ENCODE measurements around the gene ARHGAP25. TPM values are rescaled to one million over a fixed set of nuclear protein-coding genes. Genes with fewer than 3 reads are reported as not detected.

The ARHGAP25 gene
- total and polyA plus RNA-seq, 2 donors (not counting 3 experiments of a cell fraction or from before 2014, with no cell fraction given): 0.50 to 2.0 TPM

- no peaks in the 10 kb centered on the region for H3K79me2 ChIP-seq (ENCODE audit: control insufficient read depth, insufficient read depth, low read length)
- peaks cover 3 to 13% of the 10 kb centered on the region in 2 experiments for H3K27me3 ChIP-seq (ENCODE audit: control insufficient read depth in 2 of 2, insufficient read depth in 2 of 2, low read length in 2 of 2)
- H3K9ac ChIP-seq (replicated peaks; ENCODE audit: extremely low read depth, insufficient read depth, low read length): no peak overlapping the region
- intact Hi-C loops (cut with micrococcal nuclease) (no loop called here), dilution Hi-C loops (cut with MboI; ENCODE audit: extremely low pct_ligation_motif_present, low sequenced_read_pairs) (no loop called here)
- BruUV-seq (replicated peaks): no TSS peak
- no peak overlapping the region for H3K27ac ChIP-seq (ENCODE audit: insufficient read depth, low read depth, low read length)
- TF ChIP-seq CTCF (IDR thresholded peaks at IDR 0.05; ENCODE audit: extremely low read depth in 1 of 2, insufficient read depth in 1 of 2, low read depth in 1 of 2, low read length in 2 of 2) (no peak), GATA2 (IDR thresholded peaks at IDR 0.05; ENCODE audit: insufficient read depth, insufficient read length, low read depth, low read length) (no peak), MYC (IDR thresholded peaks at IDR 0.05; ENCODE audit: low read depth, low read length) (no peak), EZH2 (IDR thresholded peaks at IDR 0.05; ENCODE audit: borderline replicate concordance, low read depth, low read length, severe bottlenecking) (no peak), POLR2AphosphoS5 (IDR thresholded peaks at IDR 0.05; ENCODE audit: insufficient read depth, low read depth, low read length) (no peak), POLR2A (IDR thresholded peaks at IDR 0.05; ENCODE audit: low read depth, low read length) (no peak)
- H3K9me3 ChIP-seq (replicated peaks; ENCODE audit: control insufficient read depth, insufficient read depth, low read length): no peaks in the 10 kb centered on the region
- ChIA-PET CTCF (no interaction called here), POLR2A (no interaction called here)
- H3K4me3 ChIP-seq (replicated peaks in 1 of 3; ENCODE audit: insufficient read depth in 1 of 3, low read depth in 1 of 3, low read length in 3 of 3): no peak overlapping the region
- no peaks in the 10 kb centered on the region for H3K4me1 ChIP-seq (ENCODE audit: control insufficient read depth, extremely low read depth, insufficient read depth, low read length)
- H3K9me1 ChIP-seq (replicated peaks; ENCODE audit: control insufficient read depth, extremely low read depth, insufficient read depth, low read length): no peaks in the 10 kb centered on the region
- no peaks in the 10 kb centered on the region for H3K36me3 ChIP-seq (ENCODE audit: control insufficient read depth in 2 of 2, extremely low read depth in 1 of 2, insufficient read depth in 2 of 2, low read length in 2 of 2)
- H4K20me1 ChIP-seq (replicated peaks; ENCODE audit: control insufficient read depth, extremely low read depth, insufficient read depth, low read length): no peaks in the 10 kb centered on the region
- DNase-seq (ENCODE audit: low read depth, low spot score) (no peak), FAIRE-seq (no peak)
- H2AFZ ChIP-seq (ENCODE audit: low read depth, low read length): no peak overlapping the region
- H3K4me2 ChIP-seq (ENCODE audit: insufficient read depth, low read length): no peak overlapping the region
These were observed 49.6 kb downstream of the ARHGAP25 start for GRCh38 chr2:68784188-68784587.

GRCh38 chr2:68784915-68785314 lies 50.3 kb downstream of the ARHGAP25 start:
- FAIRE-seq (no peak), DNase-seq (ENCODE audit: low read depth, low spot score) (no peak)
- POLR2A ChIA-PET: no interaction called here
- H3K9me1 ChIP-seq (replicated peaks; ENCODE audit: control insufficient read depth, extremely low read depth, insufficient read depth, low read length): no peaks in the 10 kb centered on the region
- H3K9me3 ChIP-seq (replicated peaks; ENCODE audit: control insufficient read depth, insufficient read depth, low read length): no peaks in the 10 kb centered on the region
- H4K20me1 ChIP-seq (replicated peaks; ENCODE audit: control insufficient read depth, extremely low read depth, insufficient read depth, low read length): no peaks in the 10 kb centered on the region
- peaks cover 3 to 13% of the 10 kb centered on the region in 2 experiments for H3K27me3 ChIP-seq (ENCODE audit: control insufficient read depth in 2 of 2, insufficient read depth in 2 of 2, low read length in 2 of 2)
- no peak overlapping the region for H3K4me3 ChIP-seq (replicated peaks in 1 of 3; ENCODE audit: insufficient read depth in 1 of 3, low read depth in 1 of 3, low read length in 3 of 3)
- H3K79me2 ChIP-seq (ENCODE audit: control insufficient read depth, insufficient read depth, low read length): no peaks in the 10 kb centered on the region
- no peaks in the 10 kb centered on the region for H3K4me1 ChIP-seq (ENCODE audit: control insufficient read depth, extremely low read depth, insufficient read depth, low read length)
- dilution Hi-C loops (cut with MboI; ENCODE audit: extremely low pct_ligation_motif_present, low sequenced_read_pairs): no loop called here
- CTCF ChIA-PET: interaction anchor here (1.8 kb wide), 1 partner anchor 141 kb away, joined by 4 read pairs; no protein-coding TSS in a partner anchor
- intact Hi-C loops (cut with micrococcal nuclease): no loop called here
- H2AFZ ChIP-seq (ENCODE audit: low read depth, low read length): no peak overlapping the region
- no peaks in the 10 kb centered on the region for H3K36me3 ChIP-seq (ENCODE audit: control insufficient read depth in 2 of 2, extremely low read depth in 1 of 2, insufficient read depth in 2 of 2, low read length in 2 of 2)
- no peak overlapping the region for H3K4me2 ChIP-seq (ENCODE audit: insufficient read depth, low read length)
- TF ChIP-seq CTCF (IDR thresholded peaks at IDR 0.05; ENCODE audit: extremely low read depth in 1 of 2, insufficient read depth in 1 of 2, low read depth in 1 of 2, low read length in 2 of 2) (no peak), MYC (IDR thresholded peaks at IDR 0.05; ENCODE audit: low read depth, low read length) (no peak), GATA2 (IDR thresholded peaks at IDR 0.05; ENCODE audit: insufficient read depth, insufficient read length, low read depth, low read length) (no peak), POLR2AphosphoS5 (IDR thresholded peaks at IDR 0.05; ENCODE audit: insufficient read depth, low read depth, low read length) (no peak), JUN (IDR thresholded peaks at IDR 0.05; ENCODE audit: borderline replicate concordance, insufficient read depth, insufficient read length, low read depth) (no peak), FOS (IDR thresholded peaks at IDR 0.05; ENCODE audit: borderline replicate concordance, insufficient read depth, low read length) (no peak), POLR2A (IDR thresholded peaks at IDR 0.05; ENCODE audit: low read depth, low read length) (no peak), MAX (IDR thresholded peaks at IDR 0.05; ENCODE audit: insufficient read depth, insufficient read length) (no peak), EZH2 (IDR thresholded peaks at IDR 0.05; ENCODE audit: borderline replicate concordance, low read depth, low read length, severe bottlenecking) (no peak)
- BruUV-seq (replicated peaks): no TSS peak
- H3K9ac ChIP-seq (replicated peaks; ENCODE audit: extremely low read depth, insufficient read depth, low read length): no peak overlapping the region
- no peak overlapping the region for H3K27ac ChIP-seq (ENCODE audit: insufficient read depth, low read depth, low read length)

Data from endothelial cell of umbilical vein (primary cell).